HUDEP-2 (cell line): Measurements from ENCODE around the gene RPA1.
"Not testable (repeated sequence)": the region's sequence is repeated elsewhere in the genome, so short reads cannot be mapped to it uniquely, and the experiment has no call there.

Source experiments
- DNase-seq, 76 experiments: peaks; one replicate each; lab custom pipeline; 2025; ENCODE audit not compliant: unreplicated experiment in 76 of 76; lab: John Stamatoyannopoulos, UW

RPA1 gene

GRCh38 chr17:1872976-1873375 lies 43.2 kb downstream of the RPA1 start:
- DNase-seq, result no peak

DNA sequence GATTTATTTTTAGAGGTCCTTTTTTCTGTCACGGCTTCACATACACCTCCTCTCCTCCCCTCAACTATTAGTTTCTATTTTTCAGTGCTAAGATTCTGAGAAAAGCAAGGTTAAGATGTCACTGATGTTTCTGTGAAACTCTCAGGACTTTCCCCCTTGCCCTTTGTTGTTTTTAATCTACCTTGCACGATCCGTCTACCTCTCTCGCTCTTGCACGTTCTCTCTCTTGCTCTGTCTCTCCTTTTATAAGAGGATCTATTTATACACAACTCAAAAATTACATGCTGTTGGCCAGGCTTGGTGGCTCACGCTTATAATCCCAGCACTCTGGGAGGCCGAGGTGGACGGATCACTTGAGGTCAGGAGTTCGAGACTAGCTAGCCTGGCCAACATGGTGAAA lies 43.6 kb downstream of the RPA1 start:
- DNase-seq, result no peak

DNA sequence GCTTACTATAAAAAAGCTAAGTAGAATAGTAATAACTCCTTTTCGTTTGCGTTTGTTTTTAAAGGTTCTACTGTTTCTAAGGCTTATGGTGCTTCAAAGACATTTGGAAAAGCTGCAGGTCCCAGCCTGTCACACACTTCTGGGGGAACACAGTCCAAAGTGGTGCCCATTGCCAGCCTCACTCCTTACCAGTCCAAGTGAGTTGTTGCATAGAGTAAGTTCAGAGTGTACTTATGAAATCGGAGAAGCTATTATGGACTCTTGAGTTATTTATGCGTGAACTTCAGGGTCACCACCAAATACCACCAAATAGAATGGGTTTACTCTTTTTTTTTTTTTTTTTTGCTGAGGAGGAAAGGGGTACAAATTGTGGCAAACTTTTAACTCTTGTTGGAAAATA lies 45.8 kb downstream of the RPA1 start:
- DNase-seq, result no peak

DNA sequence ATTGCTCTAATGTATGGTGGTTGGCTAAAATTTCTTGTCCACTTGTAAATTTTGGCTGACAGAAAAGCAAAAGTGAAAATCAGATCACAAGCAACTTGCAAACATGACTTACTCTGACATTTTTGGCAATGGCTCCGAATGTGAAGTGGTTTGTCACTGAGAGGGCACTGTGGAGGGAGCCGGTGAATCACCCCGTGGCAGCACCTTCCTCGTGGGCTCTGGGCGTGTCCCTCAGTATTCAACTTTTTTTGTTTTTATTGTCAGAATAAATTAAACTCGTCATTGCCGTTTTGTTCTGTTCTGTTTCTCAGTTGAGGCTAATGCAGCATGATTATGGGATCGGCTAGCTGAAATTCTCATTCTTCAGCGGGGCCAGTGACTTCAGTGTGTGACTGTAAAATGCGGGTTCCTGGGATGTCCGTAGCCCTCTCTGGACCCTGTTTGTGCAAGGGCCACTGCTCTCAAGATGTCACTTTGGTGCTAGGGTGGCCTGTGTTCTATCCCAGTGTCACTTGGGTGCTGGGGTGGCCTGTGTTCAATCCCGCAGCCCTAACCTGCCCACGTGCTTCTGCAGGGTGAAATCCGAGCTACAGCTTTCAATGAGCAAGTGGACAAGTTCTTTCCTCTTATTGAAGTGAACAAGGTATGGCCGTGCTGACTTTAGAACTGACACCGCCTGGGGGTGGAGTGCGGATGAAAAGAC lies 48.8 kb downstream of the RPA1 start:
- no peak for DNase-seq

DNA sequence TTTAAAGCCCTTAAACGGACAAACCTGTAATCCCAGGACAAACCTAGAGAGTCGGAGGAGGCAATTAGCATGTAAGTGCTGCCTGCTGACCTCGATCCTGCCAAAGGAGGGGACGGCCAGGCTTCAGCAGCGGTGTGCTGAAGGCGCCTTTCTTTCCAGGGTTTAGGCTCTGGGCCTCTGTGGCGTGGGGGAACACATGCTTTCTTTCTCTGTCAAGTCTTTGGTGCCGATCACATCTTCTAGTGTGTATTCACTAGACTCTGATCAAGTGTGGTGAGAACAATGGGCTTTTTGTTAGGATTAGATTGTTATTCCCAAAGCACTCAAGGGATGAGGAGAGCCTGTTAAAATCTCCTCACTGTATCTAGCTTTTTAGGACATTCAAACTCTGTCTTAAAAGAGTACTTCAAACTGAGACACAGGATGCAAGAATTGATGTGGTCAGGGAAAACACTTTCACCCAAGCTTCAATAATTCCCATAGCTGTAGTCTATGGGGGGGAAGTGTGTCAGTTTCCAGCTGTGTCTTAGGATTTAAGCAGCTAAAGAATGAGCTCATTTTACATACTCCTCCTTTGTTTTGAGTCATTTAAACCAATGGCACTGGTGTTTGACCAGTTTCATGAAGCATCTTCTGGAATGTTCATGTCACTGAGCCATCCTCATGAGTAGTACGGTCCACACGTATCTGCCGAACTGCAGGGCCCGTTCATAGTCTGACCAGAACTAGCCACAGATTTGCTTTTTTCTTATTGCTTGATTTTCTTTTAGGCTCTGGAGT lies 51.2 kb downstream of the RPA1 start:
- DNase-seq, result no peak

- DNase-seq, result peak in 12 of 76 experiments; percentile 3 to 30 (median 8)
These were observed 53.0 kb downstream of the RPA1 start for GRCh38 chr17:1882836-1883235.

GRCh38 chr17:1883536-1883935 lies 53.7 kb downstream of the RPA1 start:
- no peak for DNase-seq

DNA sequence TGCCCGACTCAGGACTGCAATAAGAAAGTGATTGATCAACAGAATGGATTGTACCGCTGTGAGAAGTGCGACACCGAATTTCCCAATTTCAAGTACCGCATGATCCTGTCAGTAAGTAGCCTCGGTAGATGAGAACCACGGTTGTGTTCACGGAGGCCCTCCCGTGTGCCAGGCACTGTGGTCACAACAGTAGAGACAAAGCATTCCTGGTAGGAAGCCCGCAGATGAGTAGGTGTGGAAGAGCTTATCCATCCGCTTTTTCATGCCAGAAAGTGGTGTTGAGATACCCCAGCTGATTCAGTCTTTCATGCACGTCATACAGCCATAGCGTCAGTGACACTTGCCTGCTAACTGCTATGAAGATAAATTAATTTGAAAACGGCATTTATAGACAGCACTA lies 58.9 kb downstream of the RPA1 start:
- DNase-seq, result no peak

DNA sequence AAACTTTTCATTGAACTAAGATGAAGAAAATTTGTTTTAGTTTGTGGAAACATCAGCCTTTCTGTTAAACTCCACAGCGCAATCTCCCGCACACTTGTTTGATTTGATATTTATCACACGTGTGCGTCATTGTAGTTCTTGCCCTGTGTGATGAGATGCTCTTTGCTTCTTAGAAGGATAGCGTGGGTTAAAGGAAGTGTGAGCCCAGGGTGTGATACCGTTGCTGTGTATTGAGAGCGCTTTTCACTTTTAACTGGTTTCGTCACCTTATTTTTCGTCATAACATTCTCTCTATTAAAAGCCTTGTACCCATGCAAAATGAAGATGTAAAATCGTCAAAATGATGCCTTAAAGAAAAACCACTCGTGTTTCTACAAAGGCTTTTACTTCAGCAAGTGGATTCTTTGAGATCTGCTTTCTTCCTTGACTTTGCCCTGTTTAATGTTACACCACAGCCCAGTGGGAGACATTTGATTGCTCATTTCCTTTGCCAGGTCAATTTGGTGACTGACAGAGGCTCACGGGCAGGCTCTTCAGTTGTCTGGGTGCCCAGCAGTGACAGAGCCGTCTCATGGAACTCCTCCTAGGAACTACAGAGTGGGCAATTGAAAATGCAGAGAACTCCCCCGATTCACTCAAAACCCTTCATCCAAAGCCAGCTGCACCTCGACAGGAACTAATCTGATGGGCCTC lies 61.1 kb downstream of the RPA1 start:
- DNase-seq, result no peak

- no peak for DNase-seq
These were observed 65.0 kb downstream of the RPA1 start for GRCh38 chr17:1894753-1895339.

GRCh38 chr17:1895479-1895878 lies 65.7 kb downstream of the RPA1 start:
- DNase-seq, result not testable (repeated sequence)

GRCh38 chr17:1896243-1897104 lies 66.7 kb downstream of the RPA1 start:
- DNase-seq, result no peak

DNA sequence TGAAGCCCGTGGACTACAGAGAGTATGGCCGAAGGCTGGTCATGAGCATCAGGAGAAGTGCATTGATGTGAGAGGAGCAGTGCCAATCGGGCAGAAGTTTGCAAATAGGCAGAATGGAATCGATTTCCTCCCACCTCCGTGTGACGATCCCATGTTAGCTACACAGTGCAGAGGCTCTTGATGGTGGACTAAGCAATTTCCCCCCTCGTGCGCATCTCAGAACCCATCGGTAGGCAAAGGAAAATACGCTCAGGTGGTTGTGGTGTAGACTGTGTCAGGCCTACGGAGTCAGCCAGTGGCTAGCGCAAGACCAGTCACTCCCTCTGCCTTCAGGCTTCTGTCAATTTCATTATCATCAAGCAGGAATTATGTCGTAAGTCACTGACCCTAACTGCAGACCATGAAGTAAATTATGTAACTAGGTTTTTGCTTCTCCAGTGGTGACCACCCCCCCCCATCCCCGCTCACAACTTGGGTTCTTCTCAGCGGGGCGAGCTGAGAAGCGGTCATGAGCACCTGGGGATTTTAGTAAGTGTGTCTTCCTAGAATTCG lies 67.4 kb downstream of the RPA1 start:
- DNase-seq, result no peak

GRCh38 chr17:1898332-1898731 lies 68.5 kb downstream of the RPA1 start:
- DNase-seq, result no peak

- no peak for DNase-seq
These were observed 69.1 kb downstream of the RPA1 start for GRCh38 chr17:1898872-1899271.

DNA sequence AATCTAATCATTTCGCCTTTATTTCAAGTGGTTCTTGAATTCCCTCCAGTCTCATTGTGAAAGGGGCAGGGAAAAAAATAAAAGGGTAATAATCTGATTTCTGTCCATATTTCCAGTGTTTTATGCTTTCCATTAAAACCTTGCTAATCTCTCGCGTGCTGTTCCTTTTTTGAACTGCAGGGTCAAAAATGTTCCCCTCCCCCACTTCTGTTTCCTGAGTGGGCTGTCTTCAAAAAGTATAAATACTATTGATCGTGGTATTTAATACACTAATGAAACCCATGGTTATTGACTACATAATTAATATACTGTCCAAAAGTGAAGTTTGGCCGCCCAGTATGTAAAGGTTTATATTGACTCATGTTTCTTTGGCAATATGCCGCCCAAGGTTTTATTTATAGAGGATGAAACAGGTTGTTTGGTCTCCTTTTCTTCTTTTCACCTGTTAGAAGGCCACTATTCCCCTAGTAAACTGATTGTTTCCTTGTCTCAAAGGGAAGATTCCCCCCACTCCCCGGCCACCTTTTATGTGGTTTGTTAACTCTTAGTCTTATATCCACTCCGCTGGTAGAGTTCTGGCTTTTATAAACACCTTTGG lies 69.7 kb downstream of the RPA1 start:
- peak in 1 of 76 experiments; percentile 6 for DNase-seq

- DNase-seq, result no peak
These were observed 74.7 kb downstream of the RPA1 start for GRCh38 chr17:1904273-1905182.

- DNase-seq, result no peak
These were observed 75.5 kb downstream of the RPA1 start for GRCh38 chr17:1905190-1905913.
